H54 (cell line): ENCODE data around the gene RPS21.
"Not testable (repeated sequence)": the region's sequence is repeated elsewhere in the genome, so short reads cannot be mapped to it uniquely, and the experiment has no call there.

ENCODE experiments used
- DNase-seq: peaks from one replicate; pipeline ENCODE4 v3.0.0; 2011; ENCODE audit warnings: low spot score, mixed read lengths; ENCODE audit not compliant: insufficient read length
- FAIRE-seq: peaks from 3 replicates; lab custom pipeline; 2011; peaks lifted over from hg19 to GRCh38; lab: Jason Lieb, UNC
- POLR2A ChIP-seq: IDR thresholded peaks from 2 replicates; pipeline ENCODE4 v1.6.1; 2011; ENCODE audit warnings: low read depth, mild to moderate bottlenecking, low read length

RPS21 gene

DNA sequence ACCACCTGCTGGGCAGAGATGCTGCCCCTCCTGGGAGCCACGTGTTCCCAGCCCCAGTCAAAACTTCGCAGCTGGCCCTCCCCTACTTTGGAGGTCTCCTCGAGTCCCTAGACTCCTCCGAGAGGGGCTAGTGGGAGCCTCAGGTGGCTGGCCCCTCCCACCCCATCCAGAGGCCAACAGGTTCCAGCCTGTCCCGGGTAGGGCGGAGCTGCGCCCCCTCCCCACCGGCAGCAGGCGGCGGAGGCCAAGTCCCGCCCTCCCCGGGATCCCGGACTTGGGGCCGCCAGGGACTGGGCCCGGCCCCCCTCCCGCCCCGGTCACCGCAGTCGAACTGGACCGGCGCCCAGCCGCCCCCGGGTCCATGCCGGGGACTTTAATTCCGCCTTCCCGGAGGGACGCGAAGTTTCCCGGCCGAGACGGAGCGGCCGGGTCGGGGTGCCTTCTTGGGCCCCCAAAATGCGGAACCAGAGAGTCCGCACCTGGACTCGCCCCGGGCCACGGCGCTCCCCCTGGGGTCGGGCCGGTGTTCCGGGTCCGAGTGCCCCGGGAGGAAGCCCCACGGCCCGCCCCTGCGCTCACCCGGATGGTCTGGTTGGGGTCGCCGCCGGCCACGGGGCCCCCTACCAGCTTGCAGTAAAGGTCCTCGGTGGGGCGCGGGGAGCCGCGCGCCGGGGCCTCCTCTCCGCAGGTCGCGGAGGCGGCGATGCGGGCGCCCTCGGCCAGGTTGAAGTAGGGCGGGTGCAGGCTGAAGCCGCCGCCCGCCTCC, 20.4 kb upstream of the RPS21 start:
- FAIRE-seq: no peak
- DNase-seq: no peak

DNA sequence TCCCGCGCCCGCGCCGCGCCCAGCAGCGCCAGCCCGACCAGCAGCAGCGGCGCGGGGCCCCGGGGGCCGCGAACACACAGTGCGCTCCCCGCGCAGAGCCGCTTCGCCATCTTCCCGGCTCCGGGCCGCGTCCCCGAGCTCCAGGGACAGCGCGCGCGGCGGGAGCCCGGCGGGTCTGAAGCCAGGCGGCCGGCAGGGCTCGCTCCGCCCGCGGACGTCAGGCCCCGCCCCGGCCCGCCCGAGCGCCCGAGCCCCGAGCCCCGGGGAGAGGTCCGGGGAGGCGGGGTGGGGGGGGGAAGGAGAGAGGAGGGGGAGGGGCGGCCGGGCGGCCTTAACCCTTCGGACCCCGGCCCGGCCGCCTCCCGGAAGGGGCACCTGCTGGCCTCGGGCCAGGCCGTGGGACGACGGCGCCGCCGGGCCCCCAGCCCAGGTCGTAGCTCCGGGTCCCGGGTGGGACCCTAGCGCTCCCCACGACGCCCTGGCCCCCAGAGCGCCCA, 19.7 kb upstream of the RPS21 start, which contains the start of gene LAMA5:
TSS of gene LAMA5 (minus strand) at position 177 of the 497 bp plus-strand sequence. CDS start at position 110, 67 bp downstream.
- FAIRE-seq (no peak), DNase-seq (no peak)
- 0 out of 2 replicates have a peak, but pooled peaks have one; percentile 25 for TF ChIP-seq POLR2A

More for the DNA sequence above, 20.4 kb upstream of the RPS21 start:
- no peak for TF ChIP-seq POLR2A

DNA sequence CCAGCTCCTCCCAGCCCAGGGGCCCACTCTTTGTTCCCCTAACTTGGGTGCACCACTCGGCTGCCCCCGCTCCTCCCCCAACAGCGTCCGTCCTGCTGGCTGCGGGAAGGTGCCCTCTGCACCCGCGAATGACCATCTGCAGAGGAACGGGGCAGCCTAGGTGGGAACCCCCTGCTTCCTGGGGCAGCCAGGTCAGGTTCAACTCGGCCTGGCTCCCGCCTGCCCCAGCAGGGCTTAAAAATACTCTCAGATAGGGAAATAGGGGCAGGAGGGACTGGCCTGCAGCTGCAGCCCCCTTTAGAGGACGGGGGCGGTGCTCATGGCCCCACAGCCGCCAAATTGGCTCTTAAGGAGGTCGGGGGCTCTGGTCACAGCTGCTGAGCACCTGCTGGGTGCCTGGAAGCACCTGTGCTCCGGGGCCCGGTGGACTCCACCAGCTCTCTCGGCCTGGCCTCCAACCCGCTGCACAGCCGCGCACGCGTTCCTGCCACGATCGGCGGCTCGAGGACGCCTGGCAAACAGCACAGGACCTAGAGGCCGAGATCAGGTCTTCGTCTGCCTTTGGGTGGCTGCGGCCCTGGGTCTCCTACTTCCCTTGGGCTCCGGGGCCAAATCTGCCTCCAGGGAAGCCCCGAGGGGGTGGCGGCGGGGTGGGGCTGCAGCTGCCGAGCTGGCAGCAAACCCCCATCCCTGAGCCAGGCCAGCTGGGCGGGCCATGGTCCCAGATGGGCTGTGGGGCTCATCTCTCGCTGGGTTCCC, 19.1 kb upstream of the RPS21 start:
- FAIRE-seq: no peak
- no peak for DNase-seq
- no peak for TF ChIP-seq POLR2A

DNA sequence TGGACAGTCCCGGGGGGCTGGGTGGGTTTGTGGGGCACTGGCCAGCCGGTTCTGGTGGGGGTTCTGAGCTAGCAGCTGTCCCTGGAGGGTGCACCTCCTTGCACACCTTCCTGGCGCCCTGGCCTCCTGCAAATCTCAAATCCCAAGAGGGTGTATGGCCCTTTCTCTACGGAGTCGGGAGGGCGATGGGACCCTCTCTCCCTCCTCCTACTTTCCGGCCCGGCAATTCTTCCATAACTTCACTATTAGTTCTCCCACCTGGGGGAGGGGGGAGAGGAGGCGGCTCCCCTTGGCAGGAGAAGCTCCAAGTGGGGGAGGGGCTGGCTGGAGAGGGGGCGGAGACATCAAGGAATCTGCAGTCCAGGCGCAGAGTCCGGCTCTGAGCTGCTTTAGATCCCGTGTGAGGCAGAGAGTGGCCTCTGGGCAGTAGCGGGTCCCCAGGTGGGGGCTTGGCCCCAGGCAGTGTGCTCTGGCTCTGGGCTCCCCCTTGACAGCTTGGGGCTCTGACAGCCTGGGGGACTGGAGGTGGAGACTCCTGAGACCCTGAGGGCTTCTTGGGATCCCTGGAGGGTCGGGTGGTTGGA, 18.4 kb upstream of the RPS21 start:
- TF ChIP-seq POLR2A: no peak
- no peak for DNase-seq
- no peak for FAIRE-seq

DNA sequence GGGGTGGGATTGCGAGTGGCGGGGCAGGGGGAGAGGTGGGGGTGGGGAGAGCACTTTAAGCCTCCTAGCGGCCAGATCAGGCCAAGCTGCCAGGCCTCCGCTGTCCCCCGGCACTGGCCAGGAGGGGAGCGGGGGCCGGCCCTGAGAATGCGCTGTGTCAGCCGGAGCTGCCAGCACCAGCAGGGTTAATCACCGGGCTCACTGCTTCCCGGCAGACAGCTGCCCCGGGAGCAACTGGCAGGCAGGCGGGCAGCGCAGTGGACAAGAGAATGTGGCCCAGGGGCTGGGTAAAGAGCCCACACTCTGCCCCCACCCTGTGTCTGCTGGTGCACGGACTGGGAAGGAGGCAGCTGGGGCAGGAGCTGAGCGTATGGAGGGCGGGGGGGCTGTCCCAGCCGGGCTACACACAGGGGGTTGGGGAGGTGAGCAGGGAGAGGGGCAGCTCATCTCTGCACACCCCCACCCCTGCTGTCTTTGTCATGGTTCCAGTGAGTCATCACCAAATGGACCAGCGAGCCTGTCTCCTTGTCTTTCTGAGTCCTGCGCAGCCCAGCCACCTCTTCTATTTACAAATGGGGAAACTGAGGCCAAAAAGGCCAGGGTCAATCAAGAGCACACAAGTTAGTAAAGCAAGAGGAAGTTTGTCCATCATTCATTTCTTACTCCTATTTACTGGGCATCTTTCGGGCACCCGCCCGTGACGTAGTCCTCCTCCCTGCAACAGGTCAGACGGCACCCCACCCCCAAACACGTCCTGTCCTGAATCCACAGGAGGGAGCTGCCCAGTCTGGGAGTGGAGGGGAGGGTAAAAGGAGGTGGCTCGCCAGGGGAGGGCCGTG, 17.7 kb upstream of the RPS21 start:
- no peak for FAIRE-seq
- 0 out of 2 replicates have a peak, but pooled peaks have one; percentile 1 for TF ChIP-seq POLR2A
- peak; percentile 96 for DNase-seq

DNA sequence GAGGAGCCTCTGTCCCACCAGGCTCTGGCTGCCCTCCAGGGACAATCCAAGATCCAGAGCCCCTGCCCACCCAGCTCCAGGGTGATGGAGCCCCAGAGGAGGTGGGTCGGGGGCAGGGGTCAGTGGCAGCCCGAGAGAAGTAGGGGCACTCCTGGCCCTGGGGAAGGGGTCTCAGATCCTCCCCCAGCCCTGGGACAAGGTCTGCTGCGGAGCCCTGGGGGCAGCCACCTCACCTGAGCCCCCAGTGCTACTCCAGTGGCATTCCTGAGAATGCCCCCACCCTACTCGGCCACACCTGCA, 17.1 kb upstream of the RPS21 start:
- FAIRE-seq (no peak), DNase-seq (no peak)
- no peak for TF ChIP-seq POLR2A

DNA sequence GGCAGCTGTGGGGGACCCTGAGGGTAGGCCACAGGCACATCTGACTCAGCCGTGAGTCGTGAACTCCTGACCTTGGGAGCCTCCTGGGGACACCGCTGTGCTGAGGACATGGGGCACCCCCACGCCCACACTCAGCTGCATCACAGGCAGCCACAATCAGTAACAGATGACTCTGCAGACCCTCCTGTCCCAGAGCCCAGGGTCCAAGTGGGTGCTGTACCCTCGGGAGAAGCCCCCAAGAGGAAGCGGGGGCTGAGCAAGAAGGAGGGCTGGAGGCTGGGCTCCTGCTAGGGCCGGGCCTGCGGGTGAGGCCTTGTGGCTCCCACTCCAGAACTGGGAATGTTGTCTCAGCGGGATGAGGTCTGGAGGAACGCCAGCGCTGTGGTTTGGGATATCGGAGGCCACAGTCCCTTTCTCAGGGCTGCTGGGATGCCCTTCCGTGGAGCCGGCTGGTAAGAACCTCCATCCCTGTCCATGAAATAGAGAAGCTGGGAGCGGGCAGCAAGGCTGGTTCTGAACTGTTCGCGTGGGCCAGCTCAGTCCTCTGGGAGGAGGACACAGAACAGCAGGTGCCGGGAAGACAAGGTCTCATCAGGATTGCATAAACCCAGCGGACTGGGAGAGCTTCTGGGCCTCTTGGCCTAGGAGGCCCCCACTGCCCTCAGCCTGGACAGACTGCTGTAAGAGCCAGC, 16.6 kb upstream of the RPS21 start:
- no peak for TF ChIP-seq POLR2A
- peak; percentile 94 for DNase-seq
- FAIRE-seq: peak; percentile 61

DNA sequence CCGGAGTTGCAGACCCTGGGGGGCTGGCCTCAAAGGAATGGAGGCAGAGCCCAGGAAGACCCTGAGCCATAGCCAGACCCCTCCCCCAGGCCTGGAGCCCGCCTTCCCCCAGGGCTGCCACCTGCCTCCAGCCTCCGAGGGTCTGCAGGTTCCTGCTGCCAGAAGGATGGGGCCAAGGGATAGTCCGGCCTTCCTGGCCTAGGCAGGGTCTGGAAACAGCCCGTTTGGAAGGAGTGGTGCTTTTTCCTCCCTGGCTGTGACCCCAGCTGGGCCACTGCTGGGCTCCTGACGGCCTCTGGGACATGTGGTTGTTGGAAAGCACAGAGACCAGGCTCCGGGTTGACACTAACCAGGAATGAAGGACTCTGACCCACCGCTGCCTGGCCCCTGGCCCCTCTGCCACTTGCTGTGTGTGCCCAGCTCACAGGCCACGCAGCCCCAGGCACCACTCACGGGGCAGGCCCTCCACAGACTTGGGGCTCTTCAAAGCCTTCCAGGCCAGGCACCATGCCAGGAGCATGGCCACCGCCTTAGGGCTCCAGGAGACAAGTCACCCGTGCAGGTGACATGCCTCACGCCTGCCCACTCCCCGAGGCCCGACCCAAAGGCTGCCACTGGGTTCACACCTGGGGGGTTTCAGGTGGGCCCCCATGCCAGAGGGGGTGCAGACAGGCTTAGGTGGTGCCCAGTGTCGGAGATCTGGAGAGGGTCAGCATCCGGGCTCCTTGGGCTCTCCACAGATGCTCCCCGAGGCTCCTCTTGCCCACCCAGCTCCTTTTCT, 15.9 kb upstream of the RPS21 start:
- FAIRE-seq (no peak), DNase-seq (no peak)
- TF ChIP-seq POLR2A: no peak

DNA sequence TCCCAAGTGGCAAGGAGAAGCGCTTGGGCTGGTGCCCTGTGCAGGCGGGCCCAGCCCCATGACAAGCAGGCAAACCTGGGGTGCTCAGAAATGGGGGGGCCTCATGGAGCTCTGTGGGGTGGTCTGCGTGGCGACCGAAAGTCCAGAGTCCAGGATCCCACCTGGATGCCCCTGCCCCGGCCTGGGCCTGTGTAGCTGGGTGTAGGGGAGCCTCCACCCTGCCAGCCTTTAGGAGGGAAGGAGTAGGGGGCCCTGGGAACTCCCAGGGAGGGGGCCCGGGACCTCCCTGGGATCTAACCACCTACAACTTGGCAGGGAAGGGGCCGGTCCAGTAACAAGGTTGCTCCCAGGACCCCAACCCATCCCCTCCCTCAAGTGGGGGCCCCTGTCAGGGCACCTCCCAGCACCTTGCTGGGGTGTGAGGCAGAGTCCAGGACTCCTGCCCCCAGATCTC, 15.3 kb upstream of the RPS21 start:
- FAIRE-seq (no peak), DNase-seq (no peak)
- no peak for TF ChIP-seq POLR2A

DNA sequence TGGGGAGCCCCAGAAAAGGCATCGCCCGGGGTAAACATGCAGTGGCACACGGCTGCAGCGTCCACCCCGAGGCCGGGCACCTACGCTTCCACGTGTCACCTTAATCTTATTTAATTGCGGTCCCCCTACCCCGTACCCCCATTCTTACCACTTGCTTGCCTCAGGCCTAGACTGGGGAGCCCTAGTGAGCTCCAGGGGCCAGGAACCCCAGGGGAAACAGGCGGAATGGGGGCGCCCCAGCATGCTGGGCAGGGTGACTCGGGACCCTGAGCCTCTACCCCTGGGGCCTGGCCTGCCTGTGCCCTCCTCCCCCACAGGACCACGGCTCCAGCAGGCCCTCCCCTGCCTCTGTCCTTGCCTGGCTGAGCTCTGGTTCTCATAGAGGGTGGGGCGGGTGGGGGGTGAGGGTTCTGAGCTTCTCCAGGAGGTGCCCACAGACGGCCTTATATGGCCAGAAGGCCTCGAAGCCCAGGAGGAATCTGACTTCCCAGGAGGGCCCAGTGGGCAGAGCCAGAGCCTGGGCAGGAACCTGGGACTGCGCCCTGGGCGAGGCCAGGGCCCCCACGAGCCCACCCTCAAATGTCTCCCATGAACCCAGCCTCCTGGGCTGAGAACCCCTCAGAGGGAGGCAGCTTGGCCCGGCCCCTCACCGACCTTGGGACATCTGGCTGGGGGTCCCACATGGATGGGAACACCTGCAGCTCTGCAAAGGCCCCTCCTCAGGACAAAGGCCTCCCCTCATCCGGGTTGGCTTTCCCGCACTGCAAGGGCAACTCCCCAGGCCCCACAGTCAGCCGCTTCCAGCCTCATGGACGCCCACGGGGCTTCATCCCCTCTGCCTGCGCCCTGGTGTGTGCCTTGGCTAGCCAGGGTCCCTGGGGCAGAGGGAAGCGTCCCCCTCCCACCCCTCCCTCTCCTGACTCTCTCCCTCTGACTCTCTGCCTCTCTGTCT, 14.6 kb upstream of the RPS21 start:
- DNase-seq: no peak
- TF ChIP-seq POLR2A: no peak
- FAIRE-seq: no peak

DNA sequence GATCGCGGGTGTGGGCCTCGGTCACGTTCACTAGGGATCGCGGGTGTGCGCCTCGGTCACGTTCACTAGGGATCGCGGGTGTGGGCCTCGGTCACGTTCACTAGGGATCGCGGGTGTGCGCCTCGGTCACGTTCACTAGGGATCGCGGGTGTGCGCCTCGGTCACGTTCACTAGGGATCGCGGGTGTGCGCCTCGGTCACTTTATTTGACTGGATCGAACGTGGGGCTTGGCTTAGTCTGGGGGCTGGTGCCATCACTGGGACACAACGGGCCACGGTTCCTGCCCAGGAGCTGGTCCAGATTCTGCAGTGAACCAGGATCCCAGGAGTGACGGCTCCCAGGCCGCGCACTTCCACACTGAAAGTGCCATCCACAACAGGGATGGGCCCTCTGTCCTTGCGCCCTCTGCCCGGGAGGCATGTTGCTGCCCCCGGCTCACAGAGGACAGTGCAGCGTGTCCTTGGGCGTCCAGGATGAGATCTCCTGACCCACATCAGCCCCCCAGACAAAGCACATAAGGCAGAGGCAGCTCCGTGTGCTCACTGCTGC, 13.2 kb upstream of the RPS21 start:
- FAIRE-seq, DNase-seq: not testable (repeated sequence)
